DMS114 treated with DMSO at 0.1 percent for 48 hours (cell line): ENCODE results near the gene ZNF664.
"Not testable (repeated sequence)": the region's sequence is repeated elsewhere in the genome, so short reads cannot be mapped to it uniquely, and the experiment has no call there.

ENCODE experiments used
- DNase-seq: peaks from one replicate; lab custom pipeline; 2025; ENCODE audit not compliant: unreplicated experiment; lab: John Stamatoyannopoulos, UW

ZNF664 gene

GRCh38 chr12:123941000-123941399, 32.0 kb upstream of the ZNF664 start:
- no peak for DNase-seq

- DNase-seq, result no peak
These were observed 31.3 kb upstream of the ZNF664 start for GRCh38 chr12:123941624-123942237.

GRCh38 chr12:123942238-123942653, 30.8 kb upstream of the ZNF664 start:
- DNase-seq, result no peak

- DNase-seq, result no peak
These were observed 29.9 kb upstream of the ZNF664 start for GRCh38 chr12:123942911-123943648.

- DNase-seq, result no peak
These were observed 29.2 kb upstream of the ZNF664 start for GRCh38 chr12:123943816-123944215.

- DNase-seq, result no peak
These were observed 28.3 kb upstream of the ZNF664 start for GRCh38 chr12:123944696-123945095.

GRCh38 chr12:123945287-123946151, 27.5 kb upstream of the ZNF664 start:
- DNase-seq, result no peak

- no peak for DNase-seq
These were observed 26.9 kb upstream of the ZNF664 start for GRCh38 chr12:123946152-123946515.

- DNase-seq, result not testable (repeated sequence)
These were observed 26.2 kb upstream of the ZNF664 start for GRCh38 chr12:123946516-123947505.

GRCh38 chr12:123947531-123947930, 25.5 kb upstream of the ZNF664 start:
- not testable (repeated sequence) for DNase-seq

- DNase-seq, result no peak
These were observed 24.6 kb upstream of the ZNF664 start for GRCh38 chr12:123948401-123948795.

- no peak for DNase-seq
These were observed 23.9 kb upstream of the ZNF664 start for GRCh38 chr12:123948796-123949769.

- no peak for DNase-seq
These were observed 23.2 kb upstream of the ZNF664 start for GRCh38 chr12:123949770-123950165.

GRCh38 chr12:123950476-123951349, 22.3 kb upstream of the ZNF664 start:
- no peak for DNase-seq

GRCh38 chr12:123951467-123951866, 21.5 kb upstream of the ZNF664 start:
- no peak for DNase-seq

- no peak for DNase-seq
These were observed 21.0 kb upstream of the ZNF664 start for GRCh38 chr12:123952037-123952436.

- no peak for DNase-seq
These were observed 18.2 kb upstream of the ZNF664 start for GRCh38 chr12:123954647-123955350.

GRCh38 chr12:123956249-123956648, 16.8 kb upstream of the ZNF664 start:
- no peak for DNase-seq
